Measurements from ENCODE around the gene ZBTB8A.
"Not testable (repeated sequence)": the region's sequence is repeated elsewhere in the genome, so short reads cannot be mapped to it uniquely, and the experiment has no call there.

The ZBTB8A gene

DNA sequence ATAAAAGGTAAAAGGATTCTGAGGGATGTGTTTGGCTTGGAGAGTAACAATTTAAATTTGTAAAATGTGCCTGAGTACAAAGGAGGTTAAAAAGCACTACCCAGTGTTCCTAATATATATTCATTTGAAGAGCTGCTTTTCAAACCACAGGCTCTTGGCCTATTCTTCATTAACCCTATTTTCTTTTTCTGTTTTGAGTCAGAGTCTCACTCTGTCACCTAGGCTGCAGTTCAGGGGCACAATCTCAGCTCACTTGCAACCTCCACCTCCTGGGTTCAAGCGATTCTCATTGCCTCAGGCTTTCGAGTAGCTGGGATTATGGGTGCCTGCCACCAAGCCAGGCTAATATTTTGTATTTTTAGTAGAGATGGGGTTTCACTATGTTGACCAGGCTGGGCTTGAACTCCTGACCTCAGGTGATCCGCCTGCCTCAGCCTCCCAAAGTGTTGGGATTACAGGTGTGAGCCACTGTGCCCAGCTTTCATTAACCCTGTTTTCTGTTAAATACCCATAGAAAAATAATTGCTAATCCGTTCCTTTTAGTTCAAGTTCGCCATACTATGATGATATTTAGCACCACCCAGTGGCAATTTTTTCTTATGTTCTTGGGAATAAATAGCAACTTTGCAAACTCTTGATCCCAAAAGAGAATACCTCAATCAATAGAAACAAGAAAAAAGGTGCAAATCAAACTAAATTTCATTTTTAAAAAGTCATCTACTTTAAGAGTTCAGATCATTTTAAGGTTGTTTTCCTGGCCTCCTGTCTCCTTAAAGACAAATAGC, 80.7 kb downstream of the ZBTB8A start:
- DNase-seq (ENCODE audit: low read depth in 2 of 2): no peak

DNA sequence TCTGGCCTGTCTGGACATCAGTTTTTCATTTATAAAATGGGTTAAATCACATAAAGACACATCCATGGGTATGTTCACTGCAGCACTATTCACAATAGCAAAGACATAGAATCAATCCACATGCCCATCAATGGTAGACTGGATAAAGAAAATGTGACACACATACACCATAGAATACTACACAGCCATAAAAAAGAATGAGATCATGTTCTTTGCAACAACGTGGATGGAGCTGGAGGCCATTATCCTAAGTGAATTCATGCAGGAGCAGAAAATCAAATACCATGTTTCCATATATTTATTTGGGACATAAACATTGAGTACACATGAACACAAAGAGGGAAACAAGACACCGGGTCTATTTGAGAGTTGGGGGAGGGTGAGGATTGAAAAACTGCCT, 83.0 kb downstream of the ZBTB8A start:
- no peak for DNase-seq (ENCODE audit: low read depth in 2 of 2)

DNA sequence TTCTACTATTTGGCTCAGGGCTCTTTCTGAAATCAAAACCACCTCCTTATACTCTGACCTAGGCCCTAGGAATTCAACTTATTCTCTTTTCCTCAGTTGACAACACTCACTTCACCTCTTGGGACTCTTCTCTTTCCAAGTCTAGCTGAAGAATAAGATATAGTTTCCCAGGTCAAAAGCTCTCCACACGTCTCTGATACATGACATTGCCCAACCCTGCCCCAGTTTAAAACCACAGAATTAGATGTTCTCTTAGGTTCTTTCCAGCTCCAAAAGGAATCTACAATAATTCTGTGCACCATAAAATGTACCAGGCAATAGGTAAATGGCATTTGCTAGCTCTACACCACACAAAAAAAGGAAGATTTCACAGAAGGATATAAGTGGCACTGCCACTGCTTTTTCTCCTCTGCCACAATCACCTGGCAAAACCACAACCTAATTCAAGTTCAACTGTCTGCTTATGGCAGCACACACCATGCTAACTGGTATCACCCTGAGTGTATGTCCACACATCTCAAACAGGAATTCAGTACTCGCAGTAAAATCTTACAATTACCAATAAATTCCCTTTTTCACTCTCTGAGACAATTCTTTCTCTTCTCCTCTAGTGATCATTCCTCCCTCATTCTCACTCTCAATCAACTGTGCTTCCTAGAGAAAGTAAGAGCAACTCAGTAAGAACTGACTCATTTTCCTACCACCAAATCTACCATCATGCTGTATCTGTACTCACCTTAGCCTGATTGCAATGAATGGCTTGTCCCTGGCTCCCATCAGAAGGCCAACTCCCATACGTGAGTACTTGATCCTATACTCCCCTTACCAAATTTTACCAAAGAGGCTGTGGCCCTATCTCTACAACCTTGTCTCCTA, 83.8 kb downstream of the ZBTB8A start:
- DNase-seq (ENCODE audit: low read depth in 2 of 2): no peak

DNA sequence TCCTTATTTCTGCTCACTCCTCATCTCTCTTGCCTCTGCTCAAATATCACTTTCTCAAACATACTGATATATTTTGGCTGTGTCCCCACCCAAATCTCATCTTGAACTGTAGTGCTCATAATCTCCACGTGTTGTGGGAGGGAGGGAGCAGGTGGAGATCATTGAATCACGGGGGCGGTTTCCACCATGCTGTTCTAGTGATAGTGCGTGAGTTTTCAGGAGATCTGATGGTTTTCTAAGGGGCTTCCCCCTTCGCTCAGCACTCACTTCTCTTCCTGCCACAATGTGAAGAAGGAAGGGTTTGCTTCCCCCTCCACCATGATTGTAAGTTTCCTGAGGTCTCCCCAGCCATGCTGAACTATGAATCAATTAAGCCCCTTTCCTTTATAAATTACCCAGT, 84.5 kb downstream of the ZBTB8A start:
- DNase-seq (ENCODE audit: low read depth in 2 of 2): peak in 1 of 2 donors; percentile 17

DNA sequence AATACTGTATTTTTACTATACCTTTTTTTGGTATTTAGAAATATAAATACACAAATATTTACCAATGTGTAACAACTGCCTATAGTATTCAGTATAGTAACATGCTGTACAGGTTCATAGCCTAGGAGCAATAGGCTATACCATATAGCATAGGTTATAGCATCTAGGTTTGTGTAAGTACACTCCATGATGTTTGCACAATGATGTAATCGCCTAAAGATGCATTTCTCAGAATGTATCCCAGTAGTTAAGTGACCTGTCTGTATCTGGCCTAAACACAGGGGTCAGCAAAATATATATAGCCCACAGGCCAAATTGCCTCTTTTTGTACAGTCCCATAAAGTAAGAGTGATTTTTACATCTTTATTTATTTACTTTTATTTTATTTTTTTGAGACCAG, 86.9 kb downstream of the ZBTB8A start:
- no peak for DNase-seq (ENCODE audit: low read depth in 2 of 2)

DNA sequence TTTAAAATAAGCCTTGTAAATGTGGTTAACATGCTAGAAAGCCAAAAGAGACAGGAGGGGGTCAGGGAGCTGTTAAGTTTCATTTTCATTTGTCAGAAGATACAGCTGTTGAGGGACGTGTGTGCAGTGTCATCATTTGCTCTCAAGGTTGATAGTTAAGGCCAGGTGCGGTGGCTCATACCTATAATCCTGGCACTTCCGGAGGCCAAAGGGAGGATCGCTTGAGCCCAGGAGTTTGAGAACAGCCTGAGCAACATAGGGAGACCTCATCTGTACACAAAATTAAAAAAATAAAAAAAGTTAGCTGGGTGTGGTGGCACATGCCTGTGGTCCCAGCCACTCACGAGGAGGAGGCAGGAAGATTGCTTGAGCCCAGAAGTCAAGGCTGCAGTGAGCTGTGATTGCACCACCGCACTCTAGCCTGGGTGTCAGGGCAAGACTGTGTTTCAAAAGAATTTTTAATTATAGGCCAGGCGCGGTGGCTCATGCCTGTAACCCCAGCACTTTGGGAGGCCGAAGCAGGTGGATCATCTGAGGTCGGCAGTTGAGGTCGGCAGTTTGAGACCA, 88.5 kb downstream of the ZBTB8A start:
- no peak for DNase-seq (ENCODE audit: low read depth in 2 of 2)

DNA sequence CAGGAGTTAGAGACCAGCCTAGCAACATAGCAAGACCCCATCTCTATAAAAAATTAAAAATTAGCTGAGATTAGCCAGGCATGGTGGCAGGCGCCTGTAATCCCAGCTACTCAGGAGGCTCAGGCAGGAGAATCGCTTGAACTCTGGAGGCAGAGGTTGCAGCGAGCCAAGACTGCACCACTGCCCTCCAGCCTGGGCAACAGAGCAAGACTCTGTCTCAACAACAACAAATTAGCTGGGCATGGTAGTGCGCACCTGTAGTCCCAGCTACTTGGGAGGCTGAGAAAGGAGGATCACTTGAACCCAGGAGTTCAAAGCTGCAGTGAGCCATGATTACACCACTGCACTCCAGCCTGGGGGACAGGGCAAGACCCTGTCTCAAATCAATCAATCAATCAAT, 90.9 kb downstream of the ZBTB8A start:
- DNase-seq (ENCODE audit: low read depth in 2 of 2): not testable (repeated sequence)

DNA sequence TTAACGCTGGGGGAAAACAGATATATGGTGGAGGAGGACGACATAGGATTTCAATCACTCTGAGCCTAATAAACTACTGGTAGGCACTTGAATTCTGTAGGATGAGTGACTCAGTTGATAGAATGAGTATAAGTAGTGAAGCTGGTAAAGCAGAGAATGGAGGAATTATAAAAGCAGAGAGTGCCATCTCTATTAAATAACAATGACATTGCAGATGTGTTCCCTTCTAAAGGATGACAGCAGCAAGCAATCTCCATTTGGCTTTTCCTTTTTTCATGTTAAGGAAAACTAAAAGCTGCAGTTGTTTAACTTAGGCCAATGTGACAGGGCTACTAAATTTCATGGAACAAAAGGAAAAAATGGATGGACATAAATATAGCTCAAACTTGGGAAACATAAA, 93.6 kb downstream of the ZBTB8A start:
- DNase-seq (ENCODE audit: low read depth in 2 of 2): no peak

DNA sequence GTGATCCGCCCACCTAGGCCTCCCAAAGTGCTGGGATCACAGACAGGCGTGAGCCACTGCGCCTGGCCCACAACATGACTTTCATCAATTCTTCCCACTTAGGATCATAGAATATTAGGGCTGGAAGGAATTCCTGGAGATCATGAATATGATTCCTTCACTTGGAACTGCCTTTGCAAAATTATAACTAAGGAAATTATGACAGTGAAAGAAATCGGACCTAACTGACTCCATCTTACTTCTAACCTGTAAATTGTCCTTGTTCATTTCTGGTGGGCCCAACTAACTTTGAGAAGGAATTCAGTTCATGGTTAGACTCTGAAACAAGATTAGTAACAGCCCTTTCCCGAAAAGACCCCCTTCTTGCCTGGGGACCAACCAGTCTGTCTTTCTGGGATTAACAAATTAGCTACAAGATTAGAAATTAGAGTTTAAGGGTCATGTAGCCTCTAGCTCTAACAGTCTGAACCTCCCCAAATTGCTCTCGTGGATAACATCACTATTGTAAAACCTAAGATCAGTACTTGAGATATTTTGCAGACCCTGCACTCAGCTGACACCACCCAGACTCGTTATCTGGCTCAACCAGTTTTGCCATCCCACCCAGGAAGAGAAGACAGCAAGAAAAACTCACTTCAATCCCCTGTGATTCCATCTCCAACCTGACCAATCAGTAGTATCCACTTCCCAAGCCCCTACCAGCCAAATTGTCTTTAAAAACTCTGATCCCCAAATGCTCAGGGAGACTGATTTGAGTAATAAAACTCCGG, 96.5 kb downstream of the ZBTB8A start:
- DNase-seq (ENCODE audit: low read depth in 2 of 2): no peak

DNA sequence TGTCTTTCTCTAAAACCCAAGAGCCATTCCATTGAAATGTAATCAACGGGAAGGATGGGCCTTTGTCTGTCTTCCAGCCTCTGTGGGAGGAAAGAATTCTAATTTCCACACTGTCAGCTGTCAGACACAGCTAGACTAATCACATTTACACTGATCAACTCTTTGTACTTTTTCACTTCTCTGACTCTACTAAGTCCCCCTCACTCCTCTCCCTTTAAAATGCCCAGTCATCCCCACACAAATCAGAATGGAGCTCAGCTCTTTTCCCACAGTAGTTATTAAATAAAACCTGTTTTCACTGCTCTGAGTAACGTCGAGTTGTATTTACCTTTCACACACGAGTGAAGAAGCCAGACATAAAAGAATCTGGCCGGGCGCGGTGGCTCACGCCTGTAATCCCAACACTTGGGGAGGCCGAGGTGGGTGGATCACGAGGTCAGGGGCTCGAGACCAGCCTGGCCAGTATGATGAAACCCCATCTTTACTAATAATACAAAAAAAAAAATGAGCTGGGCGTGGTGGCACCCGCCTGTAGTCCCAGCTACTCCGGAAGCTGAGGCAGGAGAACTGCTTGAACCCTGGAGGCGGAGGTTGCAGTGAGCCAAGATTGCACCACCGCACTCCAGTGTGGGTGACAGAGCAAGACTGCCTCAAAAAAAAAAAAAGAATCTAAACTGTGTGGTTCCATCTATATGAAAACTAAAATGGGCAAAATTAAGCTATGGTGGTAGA, 97.9 kb downstream of the ZBTB8A start:
- DNase-seq (ENCODE audit: low read depth in 2 of 2): no peak

DNA sequence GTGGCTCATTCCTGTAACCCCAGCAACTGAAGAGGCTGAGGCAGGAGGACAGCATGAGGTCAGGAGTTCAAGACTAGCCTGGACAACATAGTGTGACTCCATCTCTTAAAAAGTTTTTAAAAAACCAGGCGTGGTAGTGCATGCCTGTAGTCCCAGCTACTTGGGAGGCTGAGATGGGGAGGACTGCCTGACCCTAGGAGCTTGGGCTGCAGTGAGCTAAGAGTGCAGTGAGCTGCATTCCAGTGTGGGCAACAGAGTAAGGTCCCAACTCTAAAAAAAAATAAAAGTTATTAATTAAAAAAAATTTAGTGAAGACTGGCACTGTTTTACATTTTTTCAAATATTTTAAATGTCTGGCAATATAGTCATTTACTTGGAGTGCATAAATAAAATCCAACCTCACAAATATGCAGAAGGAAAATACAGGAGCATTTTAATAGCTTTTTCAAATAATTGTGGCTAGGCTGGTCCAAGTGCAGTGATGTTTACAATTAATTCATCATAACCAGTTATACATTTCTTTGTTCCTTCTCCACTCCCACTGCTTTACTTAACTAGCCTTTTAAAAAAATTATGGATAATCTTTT, 100.4 kb downstream of the ZBTB8A start:
- DNase-seq (ENCODE audit: low read depth in 2 of 2): no peak

DNA sequence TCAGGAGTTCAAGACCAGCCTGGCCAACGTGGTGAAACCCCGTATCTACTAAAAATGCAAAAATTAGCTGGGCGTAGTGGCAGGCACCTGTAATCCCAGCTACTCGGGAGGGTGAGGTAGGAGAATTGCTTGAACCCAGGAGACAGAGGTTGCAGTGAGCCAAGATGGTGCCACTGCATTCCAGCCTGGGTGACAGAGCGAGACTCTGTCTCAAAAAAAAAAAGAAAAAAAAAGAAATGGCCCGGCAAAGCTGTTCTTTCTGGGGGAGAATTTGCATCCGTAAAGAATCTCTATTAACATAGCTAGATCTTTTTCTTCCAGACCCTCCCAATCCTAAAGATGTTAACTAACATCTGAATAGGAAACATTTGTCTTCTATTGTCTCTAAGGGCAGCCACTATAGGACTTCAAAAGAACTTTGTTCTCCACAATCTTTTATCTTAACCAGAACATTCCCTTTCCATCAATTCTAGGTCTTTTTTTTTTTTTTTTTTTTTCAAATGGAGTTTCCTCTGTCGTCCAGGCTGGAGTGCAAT, 103.1 kb downstream of the ZBTB8A start:
- not testable (repeated sequence) for DNase-seq (ENCODE audit: low read depth in 2 of 2)

DNA sequence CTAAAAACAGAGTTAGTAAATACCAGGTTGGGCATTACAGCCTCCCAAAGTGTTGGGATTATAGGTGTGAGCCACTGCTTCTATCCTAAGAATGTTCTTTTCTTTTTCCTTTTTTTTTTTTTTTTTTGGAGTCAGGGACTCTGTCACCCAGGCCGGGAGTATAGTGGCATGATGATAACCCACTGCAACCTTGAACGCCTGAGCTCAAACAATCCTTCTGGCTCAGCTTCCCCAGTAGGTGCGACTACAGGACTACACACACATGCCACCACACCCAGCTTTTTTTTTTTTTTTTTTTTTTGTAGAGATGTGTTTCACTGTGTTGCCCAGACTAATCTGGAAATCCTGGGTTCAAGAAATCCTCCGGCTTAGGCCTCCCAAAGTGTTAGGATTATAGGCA, 105.2 kb downstream of the ZBTB8A start:
- no peak for DNase-seq (ENCODE audit: low read depth in 2 of 2)

DNA sequence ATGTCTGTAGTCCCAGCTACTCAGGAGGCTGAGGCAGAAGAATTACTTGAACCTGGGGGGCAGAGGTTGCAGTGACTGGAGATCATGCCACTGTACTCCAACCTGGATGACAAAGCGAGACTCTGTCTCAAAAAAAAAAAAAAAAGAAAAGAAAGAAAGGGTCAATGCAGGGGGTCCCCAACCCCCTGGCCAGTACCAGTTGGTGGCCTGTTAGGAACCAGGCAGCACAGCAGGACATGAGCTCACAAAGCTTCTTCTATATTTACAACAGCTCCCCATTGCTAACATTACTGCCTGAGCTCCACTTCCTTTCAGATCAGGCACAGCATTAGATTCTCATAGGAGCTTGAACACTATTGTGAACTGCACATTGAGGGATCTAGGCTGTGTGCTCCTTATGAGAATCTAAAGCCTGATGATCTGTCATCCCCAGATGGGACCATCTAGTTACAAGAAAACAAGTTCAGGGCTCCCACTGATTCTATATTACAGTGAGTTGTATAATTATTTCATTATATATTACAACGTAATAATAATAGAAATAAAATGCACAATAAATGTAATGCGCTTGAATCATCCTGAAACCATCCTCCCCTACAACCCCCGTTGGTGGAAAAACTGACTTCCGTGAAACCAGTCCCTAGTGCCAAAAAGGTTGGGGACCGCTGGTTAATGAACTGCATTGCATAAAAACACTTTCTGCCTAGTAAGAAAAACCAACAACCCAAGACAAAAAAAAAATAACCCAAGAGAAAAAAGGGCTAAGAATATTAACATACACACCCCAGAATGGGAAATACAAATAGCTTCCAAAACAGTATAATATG, 108.3 kb downstream of the ZBTB8A start:
- peak in 1 of 2 donors; percentile 6 for DNase-seq (ENCODE audit: low read depth in 2 of 2)

DNA sequence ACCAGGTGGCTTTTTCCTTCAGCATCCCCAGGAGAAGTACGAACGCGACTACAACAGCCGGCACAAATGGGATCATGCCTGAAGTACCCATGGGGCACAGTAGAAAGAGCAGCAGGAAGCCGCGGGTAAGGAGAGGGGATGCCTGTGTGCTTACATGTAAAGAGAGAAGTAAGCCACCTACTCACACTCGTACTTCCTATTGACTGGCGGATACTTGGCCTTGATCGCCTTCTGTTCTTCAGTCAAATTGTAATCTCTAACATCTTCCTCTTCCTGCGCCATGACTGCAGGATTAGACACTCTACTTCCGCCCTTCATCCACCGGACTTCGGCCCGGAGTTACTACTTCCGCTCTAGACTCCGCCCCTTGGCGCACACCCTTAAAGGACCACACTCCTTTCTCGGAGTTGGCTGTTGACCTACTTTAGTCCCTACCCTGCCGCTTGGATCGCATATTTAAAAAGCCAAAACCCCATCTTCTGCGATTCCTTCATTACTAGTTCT, 111.1 kb downstream of the ZBTB8A start, which contains the start of gene ZBTB8OS:
ZBTB8OS (minus strand) TSS at position 303 of the 504 bp plus-strand sequence; CDS start at position 282, 21 bp downstream.
- peak; percentile 68 to 82 for DNase-seq (ENCODE audit: low read depth in 2 of 2)

DNA sequence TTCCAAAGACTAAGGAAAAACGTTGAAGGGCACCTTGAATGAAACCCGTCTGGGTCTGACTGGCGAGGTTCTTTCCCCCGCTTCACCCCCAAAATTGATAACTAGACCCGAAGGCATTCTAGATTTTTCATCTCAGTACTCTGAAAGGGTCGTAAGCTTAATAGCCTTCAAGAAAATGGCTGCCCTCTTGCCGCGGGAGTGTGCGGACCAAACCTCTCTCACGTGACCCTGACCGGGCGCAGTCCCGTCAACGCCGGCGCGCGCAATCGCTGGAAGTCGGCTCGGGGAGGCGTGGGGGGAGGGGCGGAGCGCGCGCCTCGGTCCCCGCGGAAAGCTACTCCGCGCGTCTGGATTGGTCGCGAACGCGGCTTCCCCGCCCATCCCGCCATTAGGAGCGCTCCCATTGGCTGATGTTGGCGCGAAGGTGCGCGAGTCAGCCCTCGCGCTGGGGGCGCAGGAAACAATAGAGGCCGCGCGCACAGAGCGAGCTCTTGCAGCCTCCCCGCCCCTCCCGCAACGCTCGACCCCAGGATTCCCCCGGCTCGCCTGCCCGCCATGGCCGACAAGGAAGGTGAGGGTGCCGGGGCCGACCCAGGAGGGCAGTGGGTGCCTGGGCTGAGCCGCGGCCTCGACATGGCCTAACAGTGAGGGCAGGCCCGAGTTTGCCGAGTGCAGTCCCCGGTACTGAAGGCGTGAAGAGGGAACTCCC, 111.7 kb downstream of the ZBTB8A start, which contains the start of gene RBBP4:
RBBP4 (plus strand) TSS at position 457 of the 709 bp plus-strand sequence; CDS start at position 556, 99 bp downstream.
- DNase-seq (ENCODE audit: low read depth in 2 of 2): peak; percentile 95 to 99

DNA sequence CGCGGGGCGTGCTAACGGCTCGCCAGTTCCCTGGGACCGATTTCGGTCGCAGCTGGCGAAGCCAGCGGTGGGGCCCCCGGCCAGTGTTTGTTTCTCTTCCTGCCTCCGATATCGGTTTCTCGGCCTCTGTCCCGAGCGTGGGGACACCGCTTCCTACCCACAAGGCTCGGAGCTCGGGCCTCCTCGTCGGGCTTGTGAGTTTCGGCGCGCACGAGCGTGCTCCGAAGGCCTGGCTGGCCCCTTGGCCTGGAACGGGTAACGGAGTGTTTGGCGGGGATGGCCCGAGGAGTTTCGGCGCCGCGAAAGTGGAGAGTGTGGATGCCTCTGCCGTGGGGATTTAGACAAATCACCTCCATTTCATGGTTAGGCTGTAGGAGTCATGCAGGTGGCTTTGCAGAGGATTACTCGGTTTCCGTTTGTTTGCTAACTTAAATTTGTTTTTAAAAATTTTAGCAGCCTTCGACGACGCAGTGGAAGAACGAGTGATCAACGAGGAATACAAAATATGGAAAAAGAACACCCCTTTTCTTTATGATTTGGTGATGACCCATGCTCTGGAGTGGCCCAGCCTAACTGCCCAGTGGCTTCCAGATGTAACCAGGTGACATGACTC, 112.3 kb downstream of the ZBTB8A start:
- no peak for DNase-seq (ENCODE audit: low read depth in 2 of 2)

Measured in stimulated activated CD8-positive, alpha-beta memory T cell treated with anti-CD3 and anti-CD28 coated beads, Interleukin-15, amount 100 ng/mL, for 4 hours (primary cell).